Activated T-helper 1 cell treated with anti-CD3 and anti-CD28 coated beads, Interleukin-12 subunit alpha, Interleukin-12 subunit beta, Interleukin-2, Interleukin-4 antibody, amounts not matched to agents 30 ng/mL and 10 ng/mL and 1 ng/mL, durations not matched to agents 14 hours and 24 hours and 36 hours (primary cell): ENCODE measurements around the gene YPEL3. TPM values are rescaled to one million over a fixed set of nuclear protein-coding genes. Genes with fewer than 3 reads are reported as not detected.

ENCODE experiments used
- DNase-seq: peaks from one replicate; pipeline ENCODE4 v3.0.0; 2021; ENCODE audit warnings: low spot score
- H3K27ac Mint-ChIP-seq: one replicate; pipeline ENCODE4 v1.8.0; 2021; ENCODE audit warnings: mild to moderate bottlenecking, mixed read lengths
- H3K27me3 Mint-ChIP-seq: one replicate; pipeline ENCODE4 v1.8.0; 2022; ENCODE audit warnings: mild to moderate bottlenecking, moderate library complexity, mixed read lengths; ENCODE audit not compliant: insufficient read depth
- H3K36me3 Mint-ChIP-seq: one replicate; pipeline ENCODE4 v1.8.0; 2021; ENCODE audit warnings: low read depth, mixed read lengths
- H3K4me1 Mint-ChIP-seq: one replicate; pipeline ENCODE4 v1.8.0; 2021; ENCODE audit warnings: low read depth, mixed read lengths
- H3K4me3 Mint-ChIP-seq: one replicate; pipeline ENCODE4 v1.8.0; 2021; ENCODE audit warnings: mild to moderate bottlenecking, moderate library complexity, mixed read lengths
- H3K9me3 Mint-ChIP-seq: one replicate; pipeline ENCODE4 v1.8.0; 2021; ENCODE audit warnings: mixed read lengths
- intact Hi-C: fragments of 100-400 bp; cut with micrococcal nuclease; formaldehyde crosslinking; loops from one replicate; pipeline ENCODE4 v1.15.1; 2024
- total RNA-seq: library from RNA; stranded (reverse); gene quantifications from 2 replicates; pipeline ENCODE4 v1.2.3, GENCODE V29; 2022

Gene YPEL3
- total RNA-seq, 1 donor from 2014 or later: 15.1 TPM

GRCh38 chr16:30068333-30068732 is 27.7 kb downstream of the YPEL3 start:
- Mint-ChIP-seq H3K4me1 (peaks cover 32% of the 10 kb centered on the region), H3K4me3 (peak overlapping the region; percentile 72)

GRCh38 chr16:30067584-30067916 is 28.5 kb downstream of the YPEL3 start:
- Mint-ChIP-seq H3K9me3 (no peaks in the 10 kb centered on the region), H3K36me3 (peaks cover 47% of the 10 kb centered on the region), H3K4me1 (peaks cover 32% of the 10 kb centered on the region), H3K27me3 (no peaks in the 10 kb centered on the region), H3K27ac (peak overlapping the region; percentile 79), H3K4me3 (peak overlapping the region; percentile 99)
- intact Hi-C loops: loop anchor here (5.0 kb wide), 1 partner anchor 260 kb away; the partner anchor contains the start of gene MAZ
- DNase-seq: no peak

More at GRCh38 chr16:30068333-30068732, 27.7 kb downstream of the YPEL3 start:
- Mint-ChIP-seq H3K27me3 (no peaks in the 10 kb centered on the region), H3K27ac (peak overlapping the region; percentile 79), H3K9me3 (no peaks in the 10 kb centered on the region), H3K36me3 (peaks cover 47% of the 10 kb centered on the region)
- no peak for DNase-seq
- intact Hi-C loops: loop anchor here (5.0 kb wide), 1 partner anchor 261 kb away; the partner anchor contains the start of gene MAZ

- Mint-ChIP-seq H3K27me3 (peaks cover 1% of the 10 kb centered on the region), H3K4me3 (peak overlapping the region; percentile 99), H3K36me3 (peaks cover 44% of the 10 kb centered on the region), H3K4me1 (peaks cover 29% of the 10 kb centered on the region), H3K9me3 (no peaks in the 10 kb centered on the region), H3K27ac (peak overlapping the region; percentile 79)
- intact Hi-C loops: loop anchor here (5.0 kb wide), 1 partner anchor 260 kb away; the partner anchor contains the start of gene MAZ
- no peak for DNase-seq
These were observed 29.0 kb downstream of the YPEL3 start for GRCh38 chr16:30066761-30067583.

- intact Hi-C loops: loop anchor here (1.0 to 5.0 kb wide), 13 partner anchors 9 to 593 kb away; partner anchors contain the start of genes ASPHD1, CDIPT, DCTPP1 and FBRS
- Mint-ChIP-seq H3K4me1 (peaks cover 27% of the 10 kb centered on the region), H3K27ac (peak overlapping the region; percentile 79), H3K36me3 (peaks cover 39% of the 10 kb centered on the region), H3K9me3 (no peaks in the 10 kb centered on the region), H3K27me3 (peaks cover 1% of the 10 kb centered on the region), H3K4me3 (peak overlapping the region; percentile 99)
- DNase-seq: peak; percentile 28
These were observed 29.9 kb downstream of the YPEL3 start for GRCh38 chr16:30065943-30066760.

- H3K36me3 Mint-ChIP-seq: peaks cover 36% of the 10 kb centered on the region
- peak; percentile 95 for DNase-seq
- H3K27ac Mint-ChIP-seq: peak within 1 kb of the TSS; percentile 95
- H3K9me3 Mint-ChIP-seq: no peaks in the 10 kb centered on the region
- H3K4me3 Mint-ChIP-seq: peak within 1 kb of the TSS; percentile 99
- intact Hi-C loops: loop anchor here (1.0 to 5.0 kb wide), 13 partner anchors 10 to 593 kb away; partner anchors contain the start of genes ASPHD1, CDIPT, DCTPP1 and FBRS
- peaks cover 25% of the 10 kb centered on the region for H3K4me1 Mint-ChIP-seq
- H3K27me3 Mint-ChIP-seq: peaks cover 1% of the 10 kb centered on the region
These were observed 30.7 kb downstream of the YPEL3 start, which contains the start of gene ALDOA for GRCh38 chr16:30065102-30065942. Gene ALDOA, plus strand, starts transcription at chr16:30065760. Its CDS starts 1,138 bp downstream, at chr16:30066898.

GRCh38 chr16:30064729-30065101 is 31.3 kb downstream of the YPEL3 start:
- H3K4me1 Mint-ChIP-seq: peaks cover 22% of the 10 kb centered on the region
- intact Hi-C loops: loop anchor here (1.0 to 5.0 kb wide), 15 partner anchors 11 to 594 kb away; partner anchors contain the start of genes ASPHD1, CDIPT, DCTPP1 and FBRS
- H3K36me3 Mint-ChIP-seq: peaks cover 32% of the 10 kb centered on the region
- peak overlapping the region; percentile 100 for H3K27ac Mint-ChIP-seq
- no peaks in the 10 kb centered on the region for H3K9me3 Mint-ChIP-seq
- peaks cover 1% of the 10 kb centered on the region for H3K27me3 Mint-ChIP-seq
- H3K4me3 Mint-ChIP-seq: peak overlapping the region; percentile 99
- DNase-seq: no peak

- peaks cover 1% of the 10 kb centered on the region for H3K27me3 Mint-ChIP-seq
- H3K4me1 Mint-ChIP-seq: peaks cover 19% of the 10 kb centered on the region
- intact Hi-C loops: loop anchor here (1.0 to 2.0 kb wide), 6 partner anchors 11 to 595 kb away; partner anchors contain the start of genes FBRS, MAPK3 and PRR14
- peaks cover 27% of the 10 kb centered on the region for H3K36me3 Mint-ChIP-seq
- peak; percentile 61 for DNase-seq
- H3K9me3 Mint-ChIP-seq: no peaks in the 10 kb centered on the region
- peak overlapping the region; percentile 100 for H3K27ac Mint-ChIP-seq
- peak overlapping the region; percentile 99 for H3K4me3 Mint-ChIP-seq
These were observed 31.9 kb downstream of the YPEL3 start for GRCh38 chr16:30063893-30064728.

- Mint-ChIP-seq H3K36me3 (peaks cover 20% of the 10 kb centered on the region), H3K9me3 (no peaks in the 10 kb centered on the region), H3K4me3 (peak overlapping the region; percentile 99), H3K27me3 (peaks cover 1% of the 10 kb centered on the region), H3K4me1 (peaks cover 13% of the 10 kb centered on the region), H3K27ac (peak overlapping the region; percentile 100)
- intact Hi-C loops: no loop called here
- no peak for DNase-seq
These were observed 32.6 kb downstream of the YPEL3 start for GRCh38 chr16:30063278-30063892.

GRCh38 chr16:30060836-30061554 is 35.0 kb downstream of the YPEL3 start:
- intact Hi-C loops: no loop called here
- no peaks in the 10 kb centered on the region for H3K9me3 Mint-ChIP-seq
- no peak for DNase-seq
- peaks cover 2% of the 10 kb centered on the region for H3K36me3 Mint-ChIP-seq
- no peak overlapping the region for H3K27ac Mint-ChIP-seq
- no peak overlapping the region for H3K4me3 Mint-ChIP-seq
- H3K27me3 Mint-ChIP-seq: peaks cover 1% of the 10 kb centered on the region
- H3K4me1 Mint-ChIP-seq: no peaks in the 10 kb centered on the region

GRCh38 chr16:30060346-30060745 is 35.7 kb downstream of the YPEL3 start:
- Mint-ChIP-seq H3K4me1 (peaks cover 1% of the 10 kb centered on the region), H3K27ac (no peak overlapping the region), H3K9me3 (no peaks in the 10 kb centered on the region), H3K4me3 (no peak overlapping the region), H3K27me3 (peaks cover 1% of the 10 kb centered on the region), H3K36me3 (peaks cover 2% of the 10 kb centered on the region)
- intact Hi-C loops: no loop called here
- no peak for DNase-seq
